GM12878 (cell line): ENCODE results near the gene RASSF4. TPM values are rescaled to one million over a fixed set of nuclear protein-coding genes. Genes with fewer than 3 reads are reported as not detected.
A peak's percentile ranks its signal among the peaks of the same experiment; 100 is the strongest.

Source experiments
- ATAC-seq: fragments of 200-7000 bp; cut with Tn5 transposase; 3 replicates; pipeline ENCODE4 v1.9.1; 2020; ENCODE audit warnings: mild to moderate bottlenecking, moderate library complexity
- BruUV-seq: library from RNA; stranded (reverse); fragments of 400-500 nt; replicated peaks from 2 replicates; lab custom pipeline; 2021; lab: Mats Ljungman, UMichigan
- CTCF ChIA-PET: fragments of 300-600 bp; sonication (Branson Sonifier 250); formaldehyde crosslinking; extraction: SDS; loops from one replicate; lab custom pipeline; 2021; ENCODE audit warnings: inconsistent platforms; lab: Yijun Ruan, JAX
- POLR2A ChIA-PET: fragments of 350-600 bp; formaldehyde crosslinking; extraction: SDS; loops from one replicate; lab custom pipeline; 2021; ENCODE audit warnings: inconsistent platforms; lab: Charles Lee
- RAD21 ChIA-PET: fragments of 300-600 bp; sonication (Branson Sonifier 250); formaldehyde crosslinking; loops from one replicate; lab custom pipeline; 2023; ENCODE audit warnings: antibody characterized with exemption; ENCODE audit not compliant: unreplicated experiment; lab: Charles Lee
- SMC1A ChIA-PET: fragments of 300-600 bp; sonication (Branson Sonifier 250); formaldehyde crosslinking; loops from one replicate; lab custom pipeline; 2023; ENCODE audit not compliant: unreplicated experiment, uncharacterized antibody; lab: Charles Lee
- DNase-seq: peaks from one replicate; pipeline ENCODE4 v3.0.0-alpha.2; 2011; ENCODE audit warnings: low read depth, low spot score
- FAIRE-seq: peaks from 3 replicates; lab custom pipeline; 2011; peaks lifted over from hg19 to GRCh38; lab: Jason Lieb, UNC
- H2AFZ ChIP-seq: 2 replicates; pipeline ENCODE4 v1.6.0; 2011; ENCODE audit warnings: low read depth, low read length, control low read depth; ENCODE audit not compliant: control insufficient read depth
- H3K27ac ChIP-seq: 2 replicates; pipeline ENCODE4 v1.5.1; 2011; ENCODE audit warnings: control low read depth; ENCODE audit not compliant: control insufficient read depth, insufficient read depth
- H3K27me3 ChIP-seq, 2 experiments: replicated peaks in 1 of 2; 2 replicates each; pipeline versions ENCODE4 v1.6.0 to v1.6.1; 2011; ENCODE audit warnings: low read length in 1 of 2; ENCODE audit not compliant: control insufficient read depth in 2 of 2, insufficient read depth in 2 of 2
- H3K36me3 ChIP-seq, 2 experiments: 2 replicates each; pipeline ENCODE4 v1.5.1; 2011; ENCODE audit warnings: low read length in 1 of 2; ENCODE audit not compliant: control insufficient read depth in 2 of 2, insufficient read depth in 2 of 2
- H3K4me1 ChIP-seq: 2 replicates; pipeline ENCODE4 v1.6.1; 2011; ENCODE audit warnings: mild to moderate bottlenecking, low read length, moderate library complexity, mixed read lengths; ENCODE audit not compliant: control insufficient read depth, insufficient read depth
- H3K4me2 ChIP-seq: 2 replicates; pipeline ENCODE4 v1.6.0; 2011; ENCODE audit warnings: control low read depth; ENCODE audit not compliant: control insufficient read depth, insufficient read depth
- H3K4me3 ChIP-seq: fragments of 200-600 bp; sonication (generic); 2 replicates; pipeline ENCODE4 v1.5.1; 2016
- H3K79me2 ChIP-seq: 2 replicates; pipeline ENCODE4 v1.6.0; 2011; ENCODE audit warnings: low read length; ENCODE audit not compliant: control insufficient read depth, insufficient read depth
- H3K9ac ChIP-seq: 2 replicates; pipeline ENCODE4 v1.8.0; 2011; ENCODE audit warnings: low read length, control low read depth, mixed read lengths; ENCODE audit not compliant: control insufficient read depth, insufficient read depth
- H3K9me3 ChIP-seq: replicated peaks from 3 replicates; pipeline ENCODE4 v1.5.1; 2011; ENCODE audit warnings: mild to moderate bottlenecking, low read length; ENCODE audit not compliant: control insufficient read depth, insufficient read depth
- H4K20me1 ChIP-seq: 2 replicates; pipeline ENCODE4 v1.6.0; 2011; ENCODE audit not compliant: control insufficient read depth, insufficient read depth
- POU2F2 ChIP-seq: IDR thresholded peaks from 3 replicates; pipeline ENCODE4 v1.6.1; 2011; ENCODE audit warnings: low read depth, mild to moderate bottlenecking, low read length, borderline replicate concordance
- RELA ChIP-seq: fragments of 450-650 bp; IDR thresholded peaks from 2 replicates; pipeline ENCODE4 v1.8.0; 2014; ENCODE audit warnings: borderline replicate concordance; ENCODE audit not compliant: partially characterized antibody
- RUNX3 ChIP-seq: IDR thresholded peaks from 2 replicates; pipeline ENCODE4 v1.6.1; 2012; ENCODE audit warnings: low read length, inconsistent platforms
- TCF7 ChIP-seq: IDR thresholded peaks from 2 replicates; pipeline ENCODE4 v1.6.1; 2014; ENCODE audit warnings: antibody characterized with exemption, borderline replicate concordance
- WGBS: methylation state at CpG from one replicate; pipeline ENCODE4 v1.1.6; 2016; ENCODE audit warnings: low lambda C conversion rate; ENCODE audit not compliant: insufficient replicate concordance, insufficient coverage; ENCODE audit errors: missing lambda C conversion rate; 5-methylcytosine and 5-hydroxymethylcytosine counted together
- in situ Hi-C: fragments of 300-500 bp; cut with MboI; formaldehyde crosslinking; loops from 9 replicates; pipeline ENCODE4 v1.14.3; 2018; ENCODE audit warnings: mixed read lengths
- intact Hi-C: fragments of 100-400 bp; cut with micrococcal nuclease; formaldehyde crosslinking; loops from one replicate; pipeline ENCODE4 v1.14.2; 2022; ENCODE audit not compliant: unreplicated experiment
- polyA plus RNA-seq, 11 experiments: library from polyadenylated mRNA; depleted of rRNA in 4 of 11; unstranded in 6 of 11; stranded (reverse) in 5 of 11; fragments of >200 nt; fragmentation: Nextera tagmentation in 4 of 11; fragmentation: Illumina TruSeq in 1 of 11; extraction: Ambion mirVana in 4 of 11; extraction: Trizol in 1 of 11; gene quantifications; 1 replicate in 1 of 11; 2 replicates in 10 of 11; pipeline versions ENCODE4 v1.2.1 to v1.2.3, GENCODE V29; 2011 to 2016; ENCODE audit warnings: inconsistent platforms in 2 of 11, missing spikeins in 2 of 11, low read depth in 1 of 11
- total RNA-seq, 4 experiments: library from RNA; depleted of rRNA in 3 of 4; stranded (reverse); fragments of >200 nt in 3 of 4; fragmentation: Illumina TruSeq in 1 of 4; extraction: Trizol in 1 of 4; gene quantifications; 2 replicates each; pipeline versions ENCODE4 v1.2.1 to v1.2.3, GENCODE V29; 2013 to 2021
- TF ChIP-seq, protein P1 (sequence below): IDR thresholded peaks from 2 replicates; pipeline ENCODE4 v1.6.1; 2012; ENCODE audit warnings: mild to moderate bottlenecking, low read depth, low read length

Gene RASSF4
- total and polyA plus RNA-seq, 10 of the 15 experiments (the other 5 are each of a cell fraction or from before 2014, with no cell fraction given), result 3.7 to 71.1 (median 16.8) TPM

DNA sequence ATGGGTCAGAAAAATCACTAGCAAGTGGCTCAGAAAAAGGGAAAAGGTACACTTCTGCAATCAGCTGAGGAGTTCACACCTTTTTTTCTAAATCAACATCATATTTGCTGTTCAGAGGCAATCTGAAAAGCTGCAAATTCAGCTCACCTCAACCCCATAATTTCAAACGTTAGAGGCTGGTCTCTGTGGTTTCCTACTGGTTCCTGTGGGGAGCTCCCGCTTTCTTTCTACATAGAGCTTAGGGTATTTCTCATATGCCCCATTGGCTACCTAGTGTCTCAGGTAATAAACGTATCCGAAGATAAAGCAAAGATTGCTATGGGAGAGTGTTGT, 35.9 kb downstream of the RASSF4 start:
- BruUV-seq, result no TSS peak
- intact Hi-C loops (no loop called here), in situ Hi-C loops (no loop called here)
- Histone ChIP-seq H3K36me3 (peaks cover 0 to 1% of the 10 kb centered on the region in 2 experiments; a peak in 1 of 4 replicates), H2AFZ (no peak overlapping the region), H3K79me2 (no peaks in the 10 kb centered on the region), H3K27me3 (no peaks in the 10 kb centered on the region), H3K9me3 (no peaks in the 10 kb centered on the region), H3K4me2 (no peak overlapping the region), H3K9ac (no peak overlapping the region), H3K27ac (no peak overlapping the region), H3K4me3 (no peak overlapping the region), H3K4me1 (peaks cover 9% of the 10 kb centered on the region), H4K20me1 (no peaks in the 10 kb centered on the region)
- ATAC-seq (no peak), FAIRE-seq (no peak), DNase-seq (no peak)
- RAD21 ChIA-PET, result interaction anchor here (1.2 to 2.3 kb wide), 3 partner anchors 15 to 466 kb away, joined by 4 to 13 read pairs (median 6); no protein-coding TSS in a partner anchor
- WGBS, result 44% methylated on average over 4 of the region's 4 CpGs
- TF ChIP-seq RUNX3 (peak; percentile 56), RELA (no peak)
- CTCF ChIA-PET, result interaction anchor here (1.1 to 2.9 kb wide), 5 partner anchors 9 to 131 kb away, joined by 3 to 11 read pairs (median 6); no protein-coding TSS in a partner anchor
- SMC1A ChIA-PET, result interaction anchor here (0.7 to 2.6 kb wide), 4 partner anchors 12 to 63 kb away, joined by 3 to 10 read pairs (median 5); no protein-coding TSS in a partner anchor
- POLR2A ChIA-PET, result interaction anchor here (1.9 to 2.2 kb wide), 2 partner anchors 8 to 17 kb away, joined by 6 to 7 read pairs; partner anchors contain the start of gene DEPP1

DNA sequence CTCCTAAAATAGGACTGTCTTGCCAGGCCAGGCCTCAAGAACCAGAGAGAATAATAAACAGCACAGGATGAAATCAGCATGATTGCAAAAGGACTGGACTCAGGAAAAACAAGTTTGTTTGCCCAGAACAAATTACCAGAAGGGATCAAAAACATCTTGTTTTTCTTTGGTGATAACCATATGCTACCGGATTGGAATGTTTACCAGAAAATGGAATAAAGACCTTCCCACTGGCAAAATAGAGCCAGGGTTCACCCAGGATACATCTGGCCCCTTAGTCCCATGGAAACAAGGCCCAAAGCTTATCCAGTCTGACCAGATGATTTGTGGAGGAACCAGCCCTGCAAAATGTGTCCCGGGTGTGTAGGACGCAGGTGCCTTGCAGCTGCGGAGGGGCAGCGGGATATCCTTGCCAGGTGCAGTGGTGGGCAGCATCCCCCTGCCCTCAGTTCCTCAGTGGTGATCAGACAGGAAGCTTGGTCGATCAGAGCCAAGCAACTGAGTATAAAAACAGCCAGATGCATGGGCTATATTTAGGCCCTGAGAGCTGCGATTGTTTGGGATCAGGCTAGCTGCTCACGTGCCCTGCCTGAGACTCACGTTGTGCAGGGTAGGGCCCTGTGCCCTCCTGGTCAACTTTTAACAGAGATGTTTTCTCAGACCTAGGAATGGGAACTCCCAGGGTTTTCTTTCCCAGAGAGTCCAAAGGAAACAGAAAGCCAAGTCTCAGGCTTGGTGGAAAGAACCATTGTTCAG, 36.5 kb downstream of the RASSF4 start:
- Histone ChIP-seq H3K36me3 (peaks cover 0 to 1% of the 10 kb centered on the region in 2 experiments; a peak in 1 of 4 replicates), H3K4me3 (no peak overlapping the region), H3K27me3 (no peaks in the 10 kb centered on the region), H3K79me2 (peaks cover under 1% of the 10 kb centered on the region; the same call in 1 of the 2 replicates), H3K4me1 (peaks cover 10% of the 10 kb centered on the region), H4K20me1 (no peaks in the 10 kb centered on the region), H3K9ac (no peak overlapping the region), H2AFZ (no peak overlapping the region), H3K27ac (no peak overlapping the region), H3K9me3 (no peaks in the 10 kb centered on the region), H3K4me2 (no peak overlapping the region)
- CTCF ChIA-PET, result interaction anchor here (1.1 to 2.9 kb wide), 3 partner anchors 29 to 132 kb away, joined by 3 to 11 read pairs (median 3); no protein-coding TSS in a partner anchor
- TF ChIP-seq, protein P1, sequence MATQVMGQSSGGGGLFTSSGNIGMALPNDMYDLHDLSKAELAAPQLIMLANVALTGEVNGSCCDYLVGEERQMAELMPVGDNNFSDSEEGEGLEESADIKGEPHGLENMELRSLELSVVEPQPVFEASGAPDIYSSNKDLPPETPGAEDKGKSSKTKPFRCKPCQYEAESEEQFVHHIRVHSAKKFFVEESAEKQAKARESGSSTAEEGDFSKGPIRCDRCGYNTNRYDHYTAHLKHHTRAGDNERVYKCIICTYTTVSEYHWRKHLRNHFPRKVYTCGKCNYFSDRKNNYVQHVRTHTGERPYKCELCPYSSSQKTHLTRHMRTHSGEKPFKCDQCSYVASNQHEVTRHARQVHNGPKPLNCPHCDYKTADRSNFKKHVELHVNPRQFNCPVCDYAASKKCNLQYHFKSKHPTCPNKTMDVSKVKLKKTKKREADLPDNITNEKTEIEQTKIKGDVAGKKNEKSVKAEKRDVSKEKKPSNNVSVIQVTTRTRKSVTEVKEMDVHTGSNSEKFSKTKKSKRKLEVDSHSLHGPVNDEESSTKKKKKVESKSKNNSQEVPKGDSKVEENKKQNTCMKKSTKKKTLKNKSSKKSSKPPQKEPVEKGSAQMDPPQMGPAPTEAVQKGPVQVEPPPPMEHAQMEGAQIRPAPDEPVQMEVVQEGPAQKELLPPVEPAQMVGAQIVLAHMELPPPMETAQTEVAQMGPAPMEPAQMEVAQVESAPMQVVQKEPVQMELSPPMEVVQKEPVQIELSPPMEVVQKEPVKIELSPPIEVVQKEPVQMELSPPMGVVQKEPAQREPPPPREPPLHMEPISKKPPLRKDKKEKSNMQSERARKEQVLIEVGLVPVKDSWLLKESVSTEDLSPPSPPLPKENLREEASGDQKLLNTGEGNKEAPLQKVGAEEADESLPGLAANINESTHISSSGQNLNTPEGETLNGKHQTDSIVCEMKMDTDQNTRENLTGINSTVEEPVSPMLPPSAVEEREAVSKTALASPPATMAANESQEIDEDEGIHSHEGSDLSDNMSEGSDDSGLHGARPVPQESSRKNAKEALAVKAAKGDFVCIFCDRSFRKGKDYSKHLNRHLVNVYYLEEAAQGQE, result no peak
- TF ChIP-seq TCF7, result no peak
- TF ChIP-seq POU2F2, result no peak
- DNase-seq (no peak), ATAC-seq (no peak), FAIRE-seq (no peak)
- POLR2A ChIA-PET, result interaction anchor here (0.6 to 2.2 kb wide), 3 partner anchors 8 to 38 kb away, joined by 3 to 7 read pairs (median 6); partner anchors contain the start of gene DEPP1
- in situ Hi-C loops (no loop called here), intact Hi-C loops (no loop called here)
- RAD21 ChIA-PET, result interaction anchor here (1.4 to 2.3 kb wide), 2 partner anchors 63 to 466 kb away, joined by 4 to 13 read pairs; no protein-coding TSS in a partner anchor
- WGBS, result 63% methylated on average over 9 of the region's 9 CpGs
- SMC1A ChIA-PET, result interaction anchor here (0.7 to 2.6 kb wide), 4 partner anchors 11 to 64 kb away, joined by 3 to 10 read pairs (median 5); no protein-coding TSS in a partner anchor
- BruUV-seq, result no TSS peak
